Right forelimb (tissue), 1 donor: Measurements from ENCODE around the gene PAGR1.
"Not testable (repeated sequence)": the region's sequence is repeated elsewhere in the genome, so short reads cannot be mapped to it uniquely, and the experiment has no call there.

Experiments
- DNase-seq: peaks from one replicate; pipeline ENCODE4 v3.0.0-alpha.2; 2018

Gene PAGR1

DNA sequence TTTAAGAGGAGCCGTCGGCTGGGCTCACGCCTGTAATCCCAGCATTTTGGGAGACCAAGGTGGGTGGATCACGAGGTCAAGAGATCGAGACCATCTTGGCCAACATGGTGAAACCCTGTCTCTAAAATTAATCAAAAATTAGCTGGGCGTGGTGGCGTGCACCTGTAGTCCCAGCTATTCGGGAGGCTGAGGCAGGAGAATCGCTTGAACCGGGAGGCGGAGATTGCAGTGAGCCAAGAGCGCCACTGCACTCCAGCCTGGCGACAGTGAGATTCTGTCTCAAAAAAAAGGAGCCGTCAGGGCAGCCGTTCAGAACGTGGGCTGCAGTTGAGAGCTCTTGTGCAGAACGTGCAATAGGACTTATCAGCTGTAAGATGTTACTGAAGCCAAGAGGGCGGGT, 22.8 kb upstream of the PAGR1 start:
- not testable (repeated sequence) for DNase-seq

DNA sequence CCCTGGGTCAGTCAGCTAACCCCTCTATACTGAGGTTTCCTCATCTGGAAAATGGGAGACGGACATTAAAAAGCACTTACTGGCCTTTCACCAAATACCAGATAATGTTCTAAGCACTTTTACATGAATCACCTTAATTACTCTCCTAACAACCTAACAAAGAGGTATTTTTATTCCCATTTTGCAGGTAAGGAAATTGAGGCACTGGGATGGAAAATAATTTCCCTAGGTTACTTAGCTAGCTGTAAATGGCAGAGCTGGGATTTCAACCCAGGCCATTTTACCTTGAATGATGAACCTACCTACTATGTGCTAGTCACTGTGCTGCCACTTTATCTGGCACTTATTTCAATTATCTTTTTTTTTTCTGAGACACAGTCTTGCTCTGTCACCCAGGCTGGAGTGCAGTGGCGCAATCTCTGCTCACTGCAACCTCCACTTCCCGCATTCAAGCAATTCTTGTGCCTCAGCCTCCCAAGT, 21.7 kb upstream of the PAGR1 start:
- DNase-seq, result no peak

DNA sequence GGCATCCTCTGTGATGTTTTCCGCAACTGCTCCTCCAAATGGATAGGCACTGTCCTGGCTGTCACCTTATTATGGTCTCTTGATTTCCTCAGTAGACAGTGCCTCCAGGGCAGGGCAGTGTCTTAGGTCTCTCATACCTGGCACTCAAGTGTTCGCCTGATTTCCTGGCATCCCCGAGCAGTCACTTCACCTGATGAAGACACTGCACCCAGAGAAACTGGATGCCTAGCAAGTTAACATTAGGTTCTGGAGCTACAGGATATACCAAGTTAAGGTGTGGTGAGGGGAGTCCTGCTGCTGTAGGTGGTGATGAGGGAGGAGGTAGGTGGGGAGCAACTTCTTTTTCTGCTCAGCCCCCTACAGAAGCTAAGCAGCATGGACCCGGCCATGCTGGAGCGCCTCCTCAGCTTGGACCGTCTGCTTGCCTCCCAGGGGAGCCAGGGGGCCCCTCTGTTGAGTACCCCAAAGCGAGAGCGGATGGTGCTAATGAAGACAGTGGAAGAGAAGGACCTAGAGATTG, 13.5 kb upstream of the PAGR1 start:
- no peak for DNase-seq

DNA sequence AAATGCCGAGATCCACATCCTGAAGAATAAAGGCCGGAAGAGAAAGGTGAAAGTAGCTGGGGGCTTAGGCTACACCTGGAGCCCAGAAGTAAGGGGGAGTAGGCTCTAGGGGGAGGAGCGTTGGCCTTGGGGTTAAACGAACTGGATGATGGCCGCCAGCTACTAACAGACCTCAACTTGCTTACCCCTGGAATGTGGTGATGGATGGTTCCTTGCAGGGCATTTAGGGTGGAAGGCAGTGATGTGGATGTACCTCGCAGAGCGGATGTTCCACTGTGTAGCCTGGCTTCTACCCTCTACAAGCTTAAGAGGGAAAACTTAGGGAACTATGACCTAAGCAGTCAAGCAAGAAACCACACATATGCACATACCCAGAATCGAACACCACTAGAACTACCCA, 11.9 kb upstream of the PAGR1 start:
- no peak for DNase-seq

DNA sequence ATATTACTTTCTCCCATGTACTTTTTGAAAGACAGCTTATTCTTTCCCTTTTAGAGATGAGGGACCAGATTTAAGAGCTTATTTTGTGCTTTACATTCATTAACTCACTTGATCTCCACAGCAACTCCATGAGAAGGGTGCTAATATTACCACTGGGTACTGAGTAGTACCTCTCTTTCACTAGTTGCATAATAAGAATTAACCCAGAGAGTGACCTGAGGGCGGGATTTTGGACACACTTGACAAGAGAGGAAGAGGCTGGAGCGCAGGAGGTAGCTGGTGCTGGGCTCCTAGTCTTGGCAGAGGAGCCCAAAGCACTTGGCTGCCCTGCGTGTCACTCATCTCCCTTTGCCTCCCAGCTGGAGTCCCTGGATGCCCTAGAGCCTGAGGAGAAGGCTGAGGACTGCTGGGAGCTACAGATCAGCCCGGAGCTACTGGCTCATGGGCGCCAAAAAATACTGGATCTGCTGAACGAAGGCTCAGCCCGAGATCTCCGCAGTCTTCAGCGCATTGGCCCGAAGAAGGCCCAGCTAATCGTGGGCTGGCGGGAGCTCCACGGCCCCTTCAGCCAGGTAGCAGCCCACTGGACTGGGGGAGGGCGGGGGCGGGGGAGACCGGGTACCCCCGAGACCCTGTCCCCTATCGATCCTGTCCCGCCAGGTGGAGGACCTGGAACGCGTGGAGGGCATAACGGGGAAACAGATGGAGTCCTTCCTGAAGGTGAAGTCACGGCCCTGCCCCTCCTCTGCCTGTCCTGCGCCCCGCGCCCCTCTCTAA, 11.3 kb upstream of the PAGR1 start:
- no peak for DNase-seq

DNA sequence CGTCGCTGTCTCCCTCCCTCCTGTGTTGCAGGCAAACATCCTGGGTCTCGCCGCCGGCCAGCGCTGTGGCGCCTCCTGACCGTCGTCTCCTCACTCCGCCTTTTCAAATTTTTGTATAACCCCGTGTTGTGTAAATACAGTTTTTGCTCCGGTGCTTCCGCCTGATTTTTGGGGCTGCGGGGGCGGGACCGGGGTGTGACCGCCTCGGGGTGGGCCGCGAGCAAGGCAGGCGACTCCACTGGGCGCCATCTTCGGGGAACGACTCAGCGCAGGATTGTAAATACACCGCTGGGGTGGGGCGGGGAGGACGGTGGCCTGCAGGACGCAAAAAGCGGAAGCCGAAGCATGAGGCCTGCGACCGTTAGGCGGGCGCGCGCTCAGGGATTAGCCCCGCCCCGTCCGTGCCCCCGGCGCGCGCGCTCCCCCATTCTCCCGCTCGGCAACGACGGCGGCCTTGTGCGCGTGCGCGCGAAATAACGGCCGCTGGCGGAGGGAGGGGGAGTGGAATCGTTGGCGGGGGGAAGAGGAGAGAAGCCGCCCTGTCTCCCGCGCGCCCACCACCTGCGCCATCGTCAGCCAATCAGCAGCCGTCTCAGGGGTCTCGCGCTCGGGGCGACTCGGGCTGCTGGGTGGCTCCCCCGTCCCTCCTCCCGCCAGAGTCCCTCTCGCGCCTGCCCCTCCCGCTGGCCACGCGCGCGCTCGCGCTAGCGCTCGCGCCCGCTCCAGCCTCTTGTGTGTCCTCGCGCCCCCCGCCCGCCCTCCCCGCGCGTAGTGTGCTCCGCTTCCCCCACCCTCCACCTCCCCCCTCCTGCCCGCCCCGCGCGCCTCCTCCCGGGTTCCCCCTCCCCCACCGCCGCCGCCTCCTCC, 10.5 kb upstream of the PAGR1 start:
- DNase-seq, result peak; percentile 98

DNA sequence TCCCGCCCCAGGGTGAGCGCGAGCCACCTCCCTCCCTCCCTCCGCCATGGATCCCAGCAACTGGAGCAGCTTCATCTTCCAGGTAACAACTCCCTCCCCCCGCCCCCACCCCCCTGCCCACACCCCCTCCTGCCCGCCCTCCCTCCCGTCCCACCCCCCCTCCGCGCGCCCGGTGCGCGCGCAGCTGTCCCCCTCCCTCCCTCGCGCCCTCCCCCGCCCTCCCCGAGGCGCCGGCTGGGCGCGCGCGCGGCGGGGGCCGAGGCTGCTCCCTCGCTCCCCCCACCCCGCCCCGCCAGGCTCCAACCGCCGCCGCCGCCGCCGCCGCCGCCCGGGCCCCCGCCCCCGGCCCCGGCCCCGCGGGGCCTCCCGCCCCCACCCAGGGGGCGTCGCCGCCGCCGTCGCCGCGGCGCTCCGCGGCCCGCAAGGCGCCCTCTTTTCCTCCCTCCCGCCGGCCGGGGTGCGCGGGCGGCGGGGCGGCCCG, 9.8 kb upstream of the PAGR1 start, which contains the start of gene MAZ:
TSS of gene MAZ (plus strand) at position 431 of the 481 bp plus-strand sequence. CDS start 173 bp downstream, outside the sequence.
- DNase-seq, result no peak

DNA sequence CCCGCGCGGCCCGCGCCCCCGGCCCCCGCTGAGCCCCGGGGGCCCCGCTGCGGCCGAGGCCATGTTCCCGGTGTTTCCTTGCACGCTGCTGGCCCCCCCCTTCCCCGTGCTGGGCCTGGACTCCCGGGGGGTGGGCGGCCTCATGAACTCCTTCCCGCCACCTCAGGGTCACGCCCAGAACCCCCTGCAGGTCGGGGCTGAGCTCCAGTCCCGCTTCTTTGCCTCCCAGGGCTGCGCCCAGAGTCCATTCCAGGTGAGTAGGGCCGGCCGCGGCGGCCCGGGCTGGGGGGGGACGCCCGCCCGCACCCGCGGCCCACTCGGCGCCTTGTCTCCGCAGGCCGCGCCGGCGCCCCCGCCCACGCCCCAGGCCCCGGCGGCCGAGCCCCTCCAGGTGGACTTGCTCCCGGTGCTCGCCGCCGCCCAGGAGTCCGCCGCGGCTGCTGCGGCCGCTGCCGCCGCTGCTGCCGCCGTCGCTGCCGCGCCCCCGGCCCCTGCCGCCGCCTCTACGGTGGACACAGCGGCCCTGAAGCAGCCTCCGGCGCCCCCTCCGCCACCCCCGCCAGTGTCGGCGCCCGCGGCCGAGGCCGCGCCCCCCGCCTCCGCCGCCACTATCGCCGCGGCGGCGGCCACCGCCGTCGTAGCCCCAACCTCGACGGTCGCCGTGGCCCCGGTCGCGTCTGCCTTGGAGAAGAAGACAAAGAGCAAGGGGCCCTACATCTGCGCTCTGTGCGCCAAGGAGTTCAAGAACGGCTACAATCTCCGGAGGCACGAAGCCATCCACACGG, 9.1 kb upstream of the PAGR1 start:
- peak; percentile 76 for DNase-seq

DNA sequence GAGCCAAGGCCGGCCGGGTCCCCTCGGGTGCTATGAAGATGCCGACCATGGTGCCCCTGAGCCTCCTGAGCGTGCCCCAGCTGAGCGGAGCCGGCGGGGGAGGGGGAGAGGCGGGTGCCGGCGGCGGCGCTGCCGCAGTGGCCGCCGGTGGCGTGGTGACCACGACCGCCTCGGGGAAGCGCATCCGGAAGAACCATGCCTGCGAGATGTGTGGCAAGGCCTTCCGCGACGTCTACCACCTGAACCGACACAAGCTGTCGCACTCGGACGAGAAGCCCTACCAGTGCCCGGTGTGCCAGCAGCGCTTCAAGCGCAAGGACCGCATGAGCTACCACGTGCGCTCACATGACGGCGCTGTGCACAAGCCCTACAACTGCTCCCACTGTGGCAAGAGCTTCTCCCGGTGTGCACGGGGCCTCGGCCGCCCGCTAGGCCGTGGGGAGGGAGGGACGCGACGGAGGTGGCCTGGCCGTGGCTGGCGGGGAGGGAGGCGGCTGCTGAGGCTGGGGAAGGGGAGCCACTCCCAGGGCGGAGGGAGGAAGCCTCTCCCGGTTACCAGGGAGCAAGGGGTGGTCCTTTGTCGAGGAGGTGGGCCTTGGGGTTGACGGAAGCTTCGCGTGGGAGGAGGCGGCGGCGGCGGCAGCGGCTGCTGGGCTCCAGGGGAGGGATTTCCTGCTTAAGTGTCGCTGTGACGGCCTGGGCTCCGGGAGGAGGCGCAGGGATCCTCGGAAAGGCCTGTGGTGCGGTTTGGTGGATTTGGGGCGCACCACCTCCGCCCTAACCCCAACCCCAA, 8.3 kb upstream of the PAGR1 start:
- DNase-seq, result peak; percentile 91

DNA sequence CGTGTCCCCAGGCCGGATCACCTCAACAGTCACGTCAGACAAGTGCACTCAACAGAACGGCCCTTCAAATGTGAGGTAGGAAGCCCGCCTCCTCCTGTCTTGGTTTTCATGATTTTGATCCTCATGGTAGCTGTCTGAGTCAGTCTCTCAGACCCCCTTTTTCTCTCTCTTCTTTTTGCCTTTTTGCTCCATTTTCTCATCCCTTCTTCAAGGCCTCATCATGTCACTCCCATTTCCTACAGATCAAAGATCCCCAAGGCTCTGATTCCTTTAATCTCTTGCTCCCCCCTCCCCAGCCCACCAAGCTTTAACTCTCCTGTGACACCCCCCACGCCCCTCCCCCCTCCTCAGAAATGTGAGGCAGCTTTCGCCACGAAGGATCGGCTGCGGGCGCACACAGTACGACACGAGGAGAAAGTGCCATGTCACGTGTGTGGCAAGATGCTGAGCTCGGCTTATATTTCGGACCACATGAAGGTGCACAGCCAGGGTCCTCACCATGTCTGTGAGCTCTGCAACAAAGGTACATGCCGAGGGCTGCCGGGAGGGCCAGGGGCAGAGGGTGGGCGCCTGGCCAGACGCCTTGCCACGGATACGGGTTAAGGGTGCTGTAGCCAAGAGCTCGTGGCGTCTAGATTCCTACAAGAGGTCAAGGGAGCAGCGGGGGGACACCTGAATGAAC, 7.6 kb upstream of the PAGR1 start:
- no peak for DNase-seq

DNA sequence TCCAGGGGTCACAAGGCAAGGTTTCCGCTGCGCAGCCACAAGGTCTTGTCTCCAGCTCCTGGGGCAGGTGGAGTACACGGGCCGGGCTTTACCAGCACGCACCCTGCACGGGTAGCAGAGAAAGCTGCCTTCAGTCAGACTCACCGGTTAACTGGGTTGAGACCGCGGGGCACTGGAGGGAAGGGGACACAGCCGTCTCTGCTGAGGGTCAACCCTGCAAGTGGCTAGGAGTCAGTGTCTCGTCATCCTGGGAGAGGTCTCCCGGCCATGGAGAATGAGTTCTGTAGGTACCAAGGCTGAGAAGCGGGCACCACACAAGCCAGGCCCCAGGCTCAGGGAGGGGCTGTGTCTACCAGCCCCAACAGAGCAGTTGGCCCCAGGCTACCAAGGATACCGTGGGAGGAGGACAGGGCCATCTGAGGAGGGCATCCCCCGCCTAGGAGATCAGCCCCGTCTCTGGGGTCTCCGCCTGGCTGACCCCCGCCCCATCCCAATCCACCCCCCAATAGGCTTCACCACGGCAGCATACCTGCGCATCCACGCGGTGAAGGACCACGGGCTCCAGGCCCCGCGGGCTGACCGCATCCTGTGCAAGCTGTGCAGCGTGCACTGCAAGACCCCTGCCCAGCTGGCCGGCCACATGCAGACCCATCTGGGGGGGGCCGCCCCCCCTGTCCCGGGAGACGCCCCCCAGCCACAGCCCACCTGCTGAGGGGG, 6.8 kb upstream of the PAGR1 start:
- DNase-seq, result no peak

DNA sequence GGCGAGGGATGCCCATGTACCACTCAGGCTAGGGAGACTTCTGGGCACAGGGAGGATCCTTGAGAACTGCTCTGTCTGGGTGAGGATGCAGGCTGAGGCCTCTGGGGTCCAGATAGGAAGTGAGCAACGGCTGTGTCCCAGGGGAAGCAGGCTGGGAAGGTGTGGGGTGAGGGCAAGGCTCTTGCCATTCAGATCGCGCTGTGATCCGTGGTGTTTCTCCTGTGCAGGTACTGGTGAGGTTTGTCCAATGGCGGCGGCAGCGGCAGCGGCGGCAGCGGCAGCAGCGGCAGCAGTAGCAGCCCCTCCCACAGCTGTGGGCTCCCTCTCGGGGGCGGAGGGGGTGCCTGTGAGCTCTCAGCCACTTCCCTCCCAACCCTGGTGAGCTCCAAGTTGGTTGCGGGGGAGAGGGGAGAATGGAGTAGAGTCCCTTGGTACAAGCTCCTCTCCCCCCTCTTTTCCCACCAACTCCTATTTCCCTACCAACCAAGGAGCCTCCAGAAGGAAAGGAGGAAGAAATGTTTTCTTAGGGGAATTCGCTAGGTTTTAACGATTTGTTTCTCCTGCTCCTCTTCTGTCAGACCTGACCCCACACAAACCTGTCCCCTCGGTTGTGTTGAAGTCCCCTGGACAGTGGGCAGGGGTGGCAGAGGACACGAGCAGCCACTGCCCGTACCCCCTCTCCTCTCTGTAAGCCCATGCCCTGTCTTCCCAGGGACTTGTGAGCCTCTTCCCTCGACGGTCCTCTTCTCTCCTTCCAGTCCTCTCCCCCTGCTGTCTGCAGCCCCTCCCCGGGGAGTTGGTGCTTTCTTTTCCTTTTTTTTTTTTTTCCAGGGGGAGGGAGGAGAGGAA, 5.9 kb upstream of the PAGR1 start:
- no peak for DNase-seq

DNA sequence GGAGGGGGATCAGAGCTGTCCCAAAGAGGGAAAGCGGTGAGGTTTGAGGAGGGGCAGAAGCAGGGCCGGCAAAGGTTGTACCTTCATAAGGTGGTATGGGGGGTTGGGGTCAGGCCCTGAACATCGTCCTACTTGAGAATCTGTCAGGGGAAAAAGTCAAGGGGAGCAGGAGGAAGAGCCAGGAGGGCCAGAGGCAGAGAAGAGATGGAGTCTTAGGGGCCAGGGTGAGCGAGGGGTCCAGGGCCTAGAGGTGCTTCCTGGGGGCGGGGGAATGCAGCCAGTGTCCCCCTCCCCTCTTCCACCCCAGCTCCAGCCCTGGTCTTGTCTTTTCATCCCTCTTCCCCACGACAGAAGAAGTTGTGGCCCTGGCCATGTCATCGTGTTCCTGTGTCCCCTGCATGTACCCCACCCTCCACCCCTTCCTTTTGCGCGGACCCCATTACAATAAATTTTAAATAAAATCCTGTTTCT, 5.2 kb upstream of the PAGR1 start:
- DNase-seq, result no peak

DNA sequence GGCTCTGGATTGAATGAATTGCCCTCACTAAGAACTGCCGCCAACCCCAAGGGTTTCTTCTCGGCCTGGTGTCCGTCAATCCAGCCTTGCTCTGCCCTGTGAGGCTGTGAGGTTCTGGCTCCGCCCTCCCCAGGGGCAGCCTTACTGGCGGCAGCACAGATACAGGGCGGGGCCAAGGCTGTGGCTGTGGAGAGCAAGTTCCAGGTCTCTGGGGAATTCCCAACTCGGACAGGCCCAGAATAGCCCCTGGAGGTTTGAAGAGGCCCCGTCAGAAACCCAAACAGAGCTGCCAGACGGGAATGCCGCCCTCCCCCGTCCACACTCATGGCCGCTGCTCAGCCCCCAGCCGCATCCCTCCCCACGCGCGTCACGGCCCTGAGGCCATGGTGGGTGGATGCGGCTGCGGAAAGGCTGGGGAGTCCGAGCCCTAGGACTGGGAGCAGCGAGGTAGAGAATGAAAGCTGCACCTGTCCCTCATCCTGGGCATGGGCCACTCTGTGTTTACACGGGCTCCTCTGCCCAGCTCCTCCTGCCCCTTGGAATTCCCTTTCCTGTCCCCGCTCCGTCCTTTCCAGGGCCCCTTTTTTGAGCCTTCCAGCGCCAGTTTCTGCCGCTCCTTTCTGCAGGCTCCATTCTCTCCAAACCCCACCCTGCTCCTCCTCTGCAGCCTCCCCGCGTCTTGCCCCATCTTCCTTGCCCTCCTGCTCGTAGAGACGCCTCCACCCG, 4.6 kb upstream of the PAGR1 start:
- peak; percentile 88 for DNase-seq

DNA sequence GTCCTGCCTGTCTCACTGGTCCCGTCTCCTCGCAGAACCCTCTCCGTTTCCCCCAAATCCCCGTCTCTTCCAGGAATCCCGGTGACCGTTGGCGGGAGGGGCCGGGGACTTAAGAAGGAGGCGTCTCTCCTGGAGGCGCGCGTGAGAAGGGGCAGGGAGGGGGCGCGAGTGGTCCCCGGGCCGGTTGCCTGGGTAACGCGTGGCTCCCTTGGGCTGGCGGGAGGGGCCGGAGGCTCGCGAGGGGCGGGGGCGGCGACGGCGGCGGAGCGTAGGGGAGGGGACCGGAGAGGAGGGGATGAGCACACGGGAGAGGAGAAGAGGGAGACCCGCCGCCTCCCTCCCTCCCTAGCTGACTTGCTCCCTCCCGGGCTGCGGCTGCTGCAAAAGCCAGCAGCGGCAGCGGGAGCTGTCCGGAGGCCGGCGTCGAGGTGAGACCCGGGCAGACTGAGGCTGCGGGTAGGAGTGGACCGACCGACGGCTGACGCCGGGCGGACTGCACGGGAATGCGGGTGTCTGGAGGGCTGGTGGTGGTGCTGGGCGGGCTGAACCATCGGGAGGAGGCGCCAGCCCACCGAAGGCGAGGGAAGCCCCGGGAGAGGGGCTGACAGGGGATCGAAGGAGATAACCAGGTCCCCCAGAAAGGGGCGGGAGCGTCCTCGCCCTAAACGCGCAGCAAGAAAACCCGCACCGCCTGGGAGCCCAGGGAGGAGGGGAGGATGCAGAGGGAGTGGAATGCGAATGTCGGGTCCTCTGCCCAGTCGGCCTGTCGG, 3.9 kb upstream of the PAGR1 start, which contains the start of gene PRRT2:
TSS of gene PRRT2 (plus strand) at position 298 of the 770 bp plus-strand sequence. CDS start 862 bp downstream, outside the sequence.
- peak; percentile 91 for DNase-seq

DNA sequence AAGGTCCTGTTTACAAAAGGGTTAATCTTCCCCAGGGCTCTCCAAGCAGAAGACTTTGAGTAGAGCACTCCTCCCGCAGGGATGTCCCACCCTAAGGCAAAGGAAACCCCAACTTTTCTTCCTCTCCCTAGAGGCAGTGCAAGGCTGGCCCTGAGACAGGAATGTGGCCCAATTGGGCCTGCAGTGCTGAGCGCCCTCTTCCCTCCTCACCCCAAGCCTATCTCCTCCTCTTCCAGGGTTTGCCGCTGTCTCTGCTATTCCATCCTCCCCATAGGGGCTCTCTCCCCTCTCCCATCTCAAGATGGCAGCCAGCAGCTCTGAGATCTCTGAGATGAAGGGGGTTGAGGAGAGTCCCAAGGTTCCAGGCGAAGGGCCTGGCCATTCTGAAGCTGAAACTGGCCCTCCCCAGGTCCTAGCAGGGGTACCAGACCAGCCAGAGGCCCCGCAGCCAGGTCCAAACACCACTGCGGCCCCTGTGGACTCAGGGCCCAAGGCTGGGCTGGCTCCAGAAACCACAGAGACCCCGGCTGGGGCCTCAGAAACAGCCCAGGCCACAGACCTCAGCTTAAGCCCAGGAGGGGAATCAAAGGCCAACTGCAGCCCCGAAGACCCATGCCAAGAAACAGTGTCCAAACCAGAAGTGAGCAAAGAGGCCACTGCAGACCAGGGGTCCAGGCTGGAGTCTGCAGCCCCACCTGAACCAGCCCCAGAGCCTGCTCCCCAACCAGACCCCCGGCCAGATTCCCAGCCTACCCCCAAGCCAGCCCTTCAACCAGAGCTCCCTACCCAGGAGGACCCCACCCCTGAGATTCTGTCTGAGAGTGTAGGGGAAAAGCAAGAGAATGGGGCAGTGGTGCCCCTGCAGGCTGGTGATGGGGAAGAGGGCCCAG, 3.0 kb upstream of the PAGR1 start:
- DNase-seq, result no peak
